HG03460 (cell line): ENCODE results near the gene MAD1L1.
"Not testable (repeated sequence)": the region's sequence is repeated elsewhere in the genome, so short reads cannot be mapped to it uniquely, and the experiment has no call there.

Source experiments
- ATAC-seq: cut with Tn5 transposase; IDR thresholded peaks from one replicate; pipeline ENCODE4 v1.9.1; 2021; ENCODE audit not compliant: unreplicated experiment

MAD1L1 gene

DNA sequence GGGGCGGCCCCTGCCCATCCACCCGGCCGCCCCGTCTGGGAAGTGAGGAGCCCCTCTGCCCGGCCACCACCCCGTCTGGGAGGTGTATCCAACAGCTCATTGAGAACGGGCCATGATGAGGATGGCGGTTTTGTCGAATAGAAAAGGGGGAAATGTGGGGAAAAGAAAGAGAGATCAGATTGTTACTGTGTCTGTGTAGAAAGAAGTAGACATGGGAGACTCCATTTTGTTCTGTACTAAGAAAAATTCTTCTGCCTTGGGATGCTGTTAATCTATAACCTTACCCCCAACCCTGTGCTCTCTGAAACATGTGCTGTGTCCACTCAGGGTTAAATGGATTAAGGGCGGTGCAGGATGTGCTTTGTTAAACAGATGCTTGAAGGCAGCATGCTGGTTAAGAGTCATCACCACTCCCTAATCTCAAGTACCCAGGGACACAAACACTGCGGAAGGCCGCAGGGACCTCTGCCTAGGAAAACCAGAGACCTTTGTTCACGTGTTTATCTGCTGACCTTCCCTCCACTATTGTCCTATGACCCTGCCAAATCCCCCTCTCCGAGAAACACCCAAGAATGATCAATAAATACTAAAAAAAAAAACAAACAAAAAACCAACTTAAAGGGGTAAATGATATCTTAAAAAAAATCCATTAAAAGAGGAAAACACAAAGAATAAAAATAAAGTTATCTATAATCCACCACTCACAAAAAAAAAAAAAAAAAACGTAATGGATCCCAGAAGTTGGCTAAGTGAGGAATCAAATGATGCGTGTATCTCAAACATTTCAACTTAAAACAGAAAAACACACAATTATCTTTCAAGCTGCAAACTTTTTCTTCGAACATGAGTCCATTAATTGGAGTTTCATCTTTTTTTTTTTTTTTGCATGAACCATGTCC is 70.5 kb downstream of the MAD1L1 start:
- ATAC-seq = not testable (repeated sequence)

DNA sequence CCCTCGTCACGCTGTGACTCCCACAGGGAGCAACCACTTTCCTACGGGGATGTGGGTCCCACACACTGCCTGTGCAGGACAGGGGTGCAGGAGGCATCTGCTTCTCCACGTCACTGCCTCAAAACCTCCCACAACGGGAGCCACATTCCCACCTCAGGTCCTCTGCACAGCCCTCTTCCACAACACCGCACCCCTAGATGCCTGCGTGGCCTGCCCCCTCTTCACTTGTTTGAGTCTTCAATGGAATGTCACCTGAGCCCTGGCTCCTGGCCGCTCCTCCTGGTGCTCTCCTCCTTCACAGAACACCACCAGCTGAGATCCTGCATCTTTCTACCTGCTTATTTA is 73.6 kb downstream of the MAD1L1 start:
- ATAC-seq = no peak

DNA sequence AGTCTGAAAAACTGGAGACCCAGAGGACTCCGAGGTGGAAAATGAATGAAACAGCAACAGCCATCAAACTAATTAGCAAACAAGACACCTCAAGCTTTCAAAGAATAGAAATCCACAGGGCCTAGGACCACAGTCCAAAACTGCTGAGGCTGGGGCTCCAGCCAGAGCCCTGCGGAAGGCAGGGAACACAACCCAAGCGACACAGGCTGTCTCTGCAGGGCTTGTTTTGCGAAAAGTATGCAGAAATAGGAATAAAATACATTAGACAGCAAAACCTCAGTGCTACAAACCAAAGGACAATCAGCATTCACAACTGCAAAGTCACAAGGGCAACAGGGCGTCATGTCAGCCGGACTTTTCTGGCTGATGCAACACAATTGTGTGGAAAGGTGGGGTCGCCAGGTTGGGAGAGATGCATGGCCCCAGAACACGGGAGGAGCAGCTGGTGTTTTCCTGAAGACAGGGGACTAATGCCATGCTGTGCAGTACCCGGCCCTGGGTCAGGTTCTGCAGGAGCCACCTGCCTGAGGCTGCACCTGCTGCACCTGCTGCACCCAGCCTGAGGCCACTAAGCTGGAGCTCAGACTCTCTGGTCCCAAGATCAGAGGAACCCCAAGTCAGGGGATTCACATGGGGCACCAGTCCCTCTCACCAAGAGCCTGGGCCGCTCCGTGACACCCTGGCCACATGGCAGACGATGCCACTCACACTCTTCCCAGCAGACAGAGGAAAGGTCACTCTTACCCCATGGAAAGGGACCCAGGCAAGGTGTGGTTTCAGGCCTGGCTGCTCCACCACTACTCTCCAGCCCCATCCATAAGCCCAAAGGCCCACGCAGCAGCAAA is 74.2 kb downstream of the MAD1L1 start:
- no peak for ATAC-seq

DNA sequence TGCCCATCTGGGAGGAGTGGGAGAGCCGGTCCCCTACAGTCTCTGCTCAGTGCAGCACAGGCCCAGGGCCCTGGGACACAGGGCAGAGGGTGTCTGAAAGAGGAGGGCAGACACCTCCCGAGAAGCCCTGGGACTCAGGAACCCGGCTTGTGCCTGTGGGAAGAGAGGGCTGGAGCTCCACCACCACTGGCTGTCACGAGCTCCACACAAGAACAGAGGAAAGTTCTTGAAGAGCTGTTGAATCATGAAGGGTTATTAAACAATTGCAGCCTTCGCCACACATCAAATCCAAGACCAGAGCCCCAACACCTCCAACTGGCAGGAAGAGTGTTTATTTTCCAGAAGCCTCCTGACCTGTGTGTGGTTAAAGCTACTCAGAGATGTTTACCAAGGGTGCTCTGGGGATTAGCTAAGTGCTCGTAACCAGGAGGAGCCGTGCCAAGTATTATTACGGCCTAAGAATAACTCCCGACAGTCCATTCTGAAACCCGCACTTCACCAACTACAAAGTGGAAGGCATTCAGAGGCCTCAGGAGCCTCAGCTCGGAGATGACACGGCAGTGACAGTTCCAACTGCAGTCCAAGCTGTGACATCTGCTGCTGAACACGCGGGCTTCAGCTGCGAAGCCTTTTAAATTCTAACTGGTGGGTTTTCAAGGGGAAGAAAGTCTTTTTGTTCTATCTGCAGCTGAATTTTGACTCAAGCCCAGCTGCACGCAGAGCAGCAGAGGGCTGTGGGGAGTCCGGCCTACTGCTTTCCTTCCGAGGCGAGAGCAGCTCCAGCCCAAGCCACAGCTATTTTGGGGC is 75.1 kb downstream of the MAD1L1 start:
- ATAC-seq = no peak

DNA sequence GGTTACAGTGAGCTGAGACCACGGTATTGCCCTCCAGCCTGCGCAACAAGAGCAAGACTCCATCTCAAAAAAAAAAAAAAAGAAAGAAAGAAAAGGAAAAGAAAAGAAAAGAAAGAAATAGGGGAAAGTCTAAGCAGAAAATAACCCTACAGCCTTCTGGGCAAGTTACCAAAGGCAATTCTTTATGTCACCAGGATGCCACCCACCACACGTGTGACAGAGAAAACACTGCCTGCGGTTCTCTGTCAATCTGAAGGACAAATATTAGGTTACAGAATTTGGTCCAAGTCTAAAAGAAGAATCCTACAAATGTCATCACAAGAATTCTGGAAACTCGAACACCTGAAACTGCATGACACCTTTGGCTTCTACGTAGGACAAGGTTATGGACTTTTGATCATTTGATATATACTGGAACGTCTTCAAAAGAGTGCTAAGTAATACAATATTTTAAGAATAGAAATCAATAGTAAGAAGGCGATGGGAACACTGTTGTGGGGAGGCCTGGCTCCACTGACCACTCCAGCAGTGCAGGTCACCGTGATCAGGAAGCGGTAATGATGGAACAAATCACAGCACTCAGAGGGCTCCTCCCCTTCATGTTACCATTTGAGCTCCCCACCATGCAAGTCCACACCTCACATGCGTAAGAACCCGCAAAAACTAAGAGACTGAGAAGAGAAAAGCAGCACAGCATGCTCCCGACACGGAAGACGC is 75.8 kb downstream of the MAD1L1 start:
- ATAC-seq = no peak

DNA sequence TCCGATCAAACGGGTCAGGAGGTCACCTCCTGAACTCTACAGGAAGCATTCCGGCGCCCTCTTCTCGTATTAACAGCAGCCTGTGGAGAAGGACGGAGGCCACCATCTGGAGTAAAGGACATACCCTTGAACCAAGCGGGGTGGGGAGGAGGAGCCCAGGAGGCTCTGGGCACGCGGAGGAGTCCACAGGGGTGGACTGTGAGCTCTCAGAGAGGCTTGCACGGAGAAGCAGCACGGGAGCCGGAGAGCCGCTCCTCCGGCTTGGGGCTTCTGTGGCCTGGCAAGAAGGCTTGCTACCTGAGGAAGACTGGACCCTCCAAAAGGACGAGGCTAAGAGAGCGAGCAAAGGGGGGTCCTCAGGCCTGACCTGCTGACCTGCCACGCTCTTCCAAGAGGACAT is 77.9 kb downstream of the MAD1L1 start:
- no peak for ATAC-seq

DNA sequence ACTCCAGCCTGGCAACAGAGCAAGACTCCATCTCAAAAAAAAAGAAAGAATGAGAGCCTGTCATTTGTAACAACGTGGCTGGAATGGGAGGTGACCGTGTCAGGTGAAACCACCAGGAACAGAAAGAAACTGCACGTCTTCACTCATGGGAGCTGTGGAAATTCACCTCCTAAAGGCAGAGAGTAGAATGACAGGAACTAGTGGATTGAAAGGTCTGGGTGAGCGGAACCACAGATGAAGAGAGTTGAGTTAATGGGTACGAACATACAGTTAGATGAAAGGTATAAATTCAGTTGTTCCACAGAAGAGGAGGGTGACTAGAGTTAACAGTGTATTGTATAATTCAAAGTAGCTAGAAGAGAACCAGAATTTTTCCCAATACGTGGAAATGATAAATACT is 78.6 kb downstream of the MAD1L1 start:
- no peak for ATAC-seq

DNA sequence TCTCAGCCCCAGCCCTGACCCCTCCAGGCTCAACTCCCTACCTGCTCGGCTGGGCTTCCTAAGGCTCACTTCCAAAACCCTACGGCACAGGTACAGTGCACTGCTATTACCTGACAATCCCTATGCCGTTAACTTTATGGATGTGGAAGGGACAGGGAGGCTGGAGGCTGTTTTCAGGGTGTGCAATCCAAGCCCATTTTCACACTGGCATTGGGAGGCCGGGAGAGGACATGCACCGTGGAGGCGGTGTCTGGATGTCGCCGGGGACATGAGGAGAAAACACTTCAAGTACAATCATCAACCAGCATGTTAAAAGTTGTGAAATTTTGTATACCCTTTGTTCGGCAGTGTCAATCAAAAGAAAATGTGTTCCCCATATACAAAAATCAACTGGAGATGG is 80.1 kb downstream of the MAD1L1 start:
- no peak for ATAC-seq

DNA sequence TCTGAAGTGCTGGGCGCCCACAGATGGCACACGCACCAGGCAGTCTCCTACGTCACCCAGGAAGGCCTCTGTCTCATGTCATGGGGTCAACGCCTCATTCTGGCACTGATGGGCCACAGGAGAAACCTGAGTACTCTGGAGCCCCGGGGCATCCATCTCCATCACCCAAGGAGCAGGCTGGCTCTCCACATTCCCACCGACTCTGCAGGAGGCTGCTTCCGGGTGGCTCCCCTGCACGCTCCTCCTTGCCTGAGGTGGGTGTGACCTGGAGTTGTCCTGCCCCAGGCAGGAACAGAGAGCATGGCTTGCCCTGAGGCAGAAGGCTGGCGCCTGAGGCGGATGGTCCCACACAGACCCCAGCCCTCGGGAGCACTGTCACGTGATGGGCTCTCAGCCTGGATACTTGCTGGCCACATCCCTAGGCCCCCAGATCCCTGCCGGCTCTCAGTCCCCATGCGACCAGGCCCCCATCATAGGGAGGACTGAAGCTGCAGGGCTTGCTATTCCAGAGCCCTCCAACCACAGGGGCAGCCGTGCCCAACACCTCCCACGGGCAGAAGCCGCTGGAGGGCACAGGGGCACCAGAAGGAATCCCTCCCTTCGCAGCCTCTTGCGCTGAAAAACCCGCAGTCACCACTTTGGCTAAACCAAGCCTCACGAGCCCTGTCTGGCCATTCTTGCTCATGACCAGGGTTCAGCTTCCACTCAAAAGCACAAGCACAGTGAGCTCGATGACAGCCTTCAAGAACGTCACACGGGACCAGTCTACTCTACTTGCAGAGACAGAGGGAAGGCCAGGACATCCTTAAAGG is 80.7 kb downstream of the MAD1L1 start:
- no peak for ATAC-seq

DNA sequence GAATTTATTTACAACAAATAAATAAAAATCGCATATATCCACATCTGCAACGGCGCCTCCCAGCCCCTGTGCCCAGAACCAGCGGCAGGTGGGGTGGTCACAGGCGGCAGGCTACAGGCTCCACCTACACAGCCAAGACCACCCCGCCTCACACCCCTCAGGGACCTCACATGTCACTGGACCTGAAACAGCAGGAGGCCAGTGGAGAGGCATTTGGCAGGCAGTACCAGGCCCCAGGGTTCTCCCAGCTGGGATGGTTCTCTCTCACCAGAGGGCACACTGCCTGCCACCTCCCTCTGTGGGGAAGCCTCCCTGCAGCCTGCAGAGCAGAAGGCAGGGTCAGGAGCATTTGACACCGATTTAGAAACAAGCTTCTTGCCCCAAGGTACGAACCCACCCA is 81.5 kb downstream of the MAD1L1 start:
- no peak for ATAC-seq

DNA sequence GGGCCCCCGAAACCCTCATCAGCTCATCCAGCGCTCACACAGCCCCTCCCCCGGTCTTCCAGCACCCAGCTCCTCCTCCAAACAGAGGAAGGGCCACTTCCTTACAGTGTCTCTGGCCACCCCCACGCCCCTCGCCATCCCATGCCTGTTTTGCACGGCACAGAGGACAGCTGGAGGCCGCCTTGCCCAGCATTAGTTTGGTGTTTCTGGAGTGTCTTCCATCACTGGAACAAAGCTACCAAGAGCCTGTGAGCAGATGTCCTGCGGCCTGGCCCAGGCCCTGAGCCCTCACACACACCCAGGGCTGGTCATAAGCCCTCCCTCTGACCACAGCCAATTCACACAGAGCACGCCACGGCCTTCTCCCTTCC is 82.3 kb downstream of the MAD1L1 start:
- no peak for ATAC-seq

DNA sequence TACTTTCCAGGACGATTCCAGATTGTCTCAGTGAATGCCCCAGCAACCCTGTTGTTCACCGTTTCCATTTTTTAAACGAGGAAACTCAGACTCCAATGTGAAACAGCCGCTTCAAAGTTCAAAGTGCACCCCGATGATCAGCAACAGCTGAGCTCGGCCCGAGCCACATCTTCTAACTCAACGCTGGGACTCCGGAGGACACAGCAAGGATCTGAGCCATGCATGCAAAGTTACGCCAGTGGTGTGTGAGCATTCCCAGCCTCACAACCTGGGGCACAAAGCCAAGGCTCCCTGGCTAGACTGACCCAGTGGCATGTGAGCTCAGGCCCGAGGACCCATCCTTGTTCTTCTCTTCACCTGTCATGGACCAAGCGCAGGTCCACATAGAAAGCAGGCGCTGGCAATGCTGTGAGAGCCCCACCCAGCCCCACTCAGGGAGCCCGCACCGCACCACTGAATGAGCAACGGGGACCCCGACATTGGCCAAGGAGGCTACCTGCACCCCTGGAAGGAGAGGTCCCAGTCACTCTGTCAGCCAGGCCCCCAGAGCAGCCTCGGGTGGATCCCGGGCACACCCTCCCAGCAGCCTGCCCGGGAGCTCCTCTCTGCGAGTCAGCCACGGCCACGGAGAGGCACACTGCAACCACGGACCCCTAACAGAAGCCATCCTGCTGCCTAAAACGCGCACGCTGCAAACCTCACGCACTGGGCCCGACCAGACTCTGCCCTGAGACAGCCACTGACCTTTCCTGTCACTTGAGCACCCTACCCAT is 82.9 kb downstream of the MAD1L1 start:
- ATAC-seq = no peak

DNA sequence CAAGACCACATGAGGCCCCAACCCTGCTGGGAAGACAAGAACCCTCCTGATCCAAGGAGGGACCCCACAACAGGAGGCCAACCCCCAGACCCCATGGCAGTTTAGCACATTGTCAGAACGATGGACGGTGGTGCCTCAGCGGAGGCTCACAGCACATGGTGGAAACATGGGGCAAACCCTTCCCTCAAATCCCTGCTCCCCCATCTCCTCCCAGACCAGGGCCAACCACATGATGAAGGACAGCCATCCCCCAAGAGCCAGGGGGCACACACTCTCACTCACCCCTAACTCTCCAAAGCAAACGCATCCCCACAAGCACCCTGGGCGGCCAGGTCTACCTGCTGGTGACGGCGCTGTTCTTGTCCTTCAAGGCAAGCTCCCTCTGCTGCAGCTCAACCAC is 83.9 kb downstream of the MAD1L1 start:
- ATAC-seq = no peak

DNA sequence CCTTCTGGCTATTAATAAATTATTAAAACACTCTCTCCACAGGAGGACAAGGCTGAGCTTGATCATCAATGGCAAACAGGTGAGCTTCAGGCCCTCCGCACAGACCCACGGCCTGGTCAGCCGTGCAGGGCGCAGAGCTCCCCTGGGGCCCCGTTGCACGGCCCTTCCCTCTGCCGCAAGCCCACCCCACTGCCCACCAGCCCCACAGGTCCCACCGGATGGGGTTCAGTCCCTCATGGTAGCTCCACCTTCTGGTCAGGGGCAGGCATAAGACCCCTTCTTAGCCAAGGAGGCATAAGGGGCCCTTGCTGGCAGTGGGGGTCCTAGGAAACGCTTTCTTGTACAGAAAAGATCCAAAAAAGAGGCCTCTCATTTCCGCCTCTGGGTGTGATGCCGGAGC is 84.6 kb downstream of the MAD1L1 start:
- ATAC-seq = no peak

DNA sequence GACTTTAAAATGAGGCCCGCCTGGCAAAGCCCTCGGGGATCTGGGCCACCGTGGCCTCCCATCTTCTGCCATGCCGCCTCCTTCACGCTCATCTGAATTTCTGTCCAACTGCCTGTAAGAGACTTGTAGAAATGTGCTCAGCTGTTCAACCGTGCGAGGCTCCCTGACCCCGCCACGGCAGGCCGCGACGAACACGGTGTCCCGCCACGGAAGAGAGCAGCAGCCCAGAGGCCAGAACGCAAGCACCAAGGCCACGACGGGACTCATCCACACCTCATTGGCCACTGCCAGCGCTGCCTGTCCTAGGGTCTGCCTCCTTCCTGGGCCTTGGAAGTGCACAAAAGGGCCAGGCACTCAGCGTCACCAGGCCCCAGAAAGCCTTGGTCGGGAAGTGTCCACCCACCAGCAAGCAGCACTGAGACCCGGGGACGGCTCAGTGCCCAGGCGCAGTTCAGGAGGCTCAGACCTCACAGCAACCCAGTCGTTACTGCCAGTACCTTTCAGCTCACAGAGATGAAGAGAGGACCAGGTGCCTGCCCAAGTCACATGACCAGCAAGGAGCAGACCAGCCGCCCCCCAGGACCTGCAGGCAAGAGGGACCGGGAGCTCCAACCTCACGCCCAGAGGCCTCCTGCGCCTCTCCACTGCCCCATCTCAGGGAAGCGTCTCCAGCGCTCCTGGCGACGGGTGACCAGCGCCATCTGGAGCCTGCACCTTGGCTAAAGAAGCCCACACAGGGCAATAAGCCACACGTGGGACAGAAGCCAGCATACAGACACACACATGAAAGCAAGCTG is 85.9 kb downstream of the MAD1L1 start:
- no peak for ATAC-seq

DNA sequence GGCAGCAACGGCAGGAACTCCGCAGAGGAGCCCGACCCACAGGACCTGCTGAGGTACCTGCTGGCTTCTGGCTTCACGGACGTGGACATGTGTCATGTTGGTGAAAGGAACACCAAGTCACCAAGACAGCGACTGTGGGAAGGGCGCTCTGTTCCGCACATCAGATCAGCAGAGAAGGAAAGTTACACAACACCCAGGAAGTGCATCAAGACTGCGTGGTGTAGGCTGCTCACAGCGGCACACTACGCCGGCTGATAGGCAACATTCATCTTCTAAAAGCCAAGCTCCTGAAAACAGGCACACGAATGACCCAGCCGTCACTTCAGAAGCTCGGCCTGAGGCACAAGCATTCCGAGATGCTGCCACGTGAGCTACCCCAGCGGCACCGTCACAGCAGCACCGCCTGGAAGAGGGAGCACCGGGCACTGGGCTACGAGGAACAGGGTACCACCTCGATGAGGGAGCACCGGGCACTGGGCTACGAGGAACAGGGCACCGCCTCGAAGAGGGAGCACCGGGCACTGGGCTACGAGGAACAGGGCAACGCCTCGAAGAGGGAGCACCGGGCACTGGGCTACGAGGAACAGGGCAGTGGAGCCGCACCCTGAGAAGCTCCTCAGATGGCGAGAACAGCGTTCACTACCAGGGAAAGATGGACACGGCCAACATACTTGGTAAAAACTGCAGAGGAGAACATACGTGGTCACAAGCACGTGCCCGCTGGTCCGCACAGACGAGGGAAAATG is 86.7 kb downstream of the MAD1L1 start:
- no peak for ATAC-seq

DNA sequence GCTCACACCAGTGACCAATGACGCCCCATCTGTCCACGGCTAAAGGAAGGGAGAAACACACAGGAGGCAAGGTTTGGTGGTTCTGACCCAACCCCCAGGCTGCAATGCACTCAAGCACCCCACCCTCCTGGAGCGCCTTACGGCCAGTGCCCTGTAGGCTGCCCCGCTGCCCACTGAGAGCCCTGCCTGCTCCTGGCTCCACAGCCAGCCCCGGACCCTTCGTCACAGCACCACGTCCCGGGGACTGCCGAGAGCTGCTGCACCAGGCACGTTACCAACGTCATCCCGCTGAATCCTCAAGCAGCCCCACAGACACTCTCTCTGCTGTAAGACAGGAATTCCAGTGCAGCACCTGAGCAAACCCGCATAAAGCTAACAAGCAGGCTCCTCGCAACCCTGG is 87.8 kb downstream of the MAD1L1 start:
- ATAC-seq = no peak
